OCI-LY7 (cell line): ENCODE data around the gene GAB3.
"Not testable (repeated sequence)": the region's sequence is repeated elsewhere in the genome, so short reads cannot be mapped to it uniquely, and the experiment has no call there.

ENCODE experiments used
- EZH2phosphoT487 ChIP-seq: fragments of 200-600 bp; sonication (generic); IDR thresholded peaks from 2 replicates; pipeline ENCODE4 v1.6.1; 2018; ENCODE audit warnings: low read depth, borderline replicate concordance, mild to moderate bottlenecking, mixed run types, antibody characterized with exemption, low read length, moderate library complexity, mixed read lengths
- TF ChIP-seq, protein P1 (sequence below): fragments of 200-600 bp; sonication (generic); conservative IDR thresholded peaks from 2 replicates; pipeline ENCODE4 v1.5.1; 2014; ENCODE audit warnings: mild to moderate bottlenecking, antibody characterized with exemption, low read length, moderate library complexity, mixed read lengths

GRCh38 chrX:154653413-154653812, 97.5 kb downstream of the GAB3 start, which contains the start of gene CTAG2:
- TF ChIP-seq, protein P1, sequence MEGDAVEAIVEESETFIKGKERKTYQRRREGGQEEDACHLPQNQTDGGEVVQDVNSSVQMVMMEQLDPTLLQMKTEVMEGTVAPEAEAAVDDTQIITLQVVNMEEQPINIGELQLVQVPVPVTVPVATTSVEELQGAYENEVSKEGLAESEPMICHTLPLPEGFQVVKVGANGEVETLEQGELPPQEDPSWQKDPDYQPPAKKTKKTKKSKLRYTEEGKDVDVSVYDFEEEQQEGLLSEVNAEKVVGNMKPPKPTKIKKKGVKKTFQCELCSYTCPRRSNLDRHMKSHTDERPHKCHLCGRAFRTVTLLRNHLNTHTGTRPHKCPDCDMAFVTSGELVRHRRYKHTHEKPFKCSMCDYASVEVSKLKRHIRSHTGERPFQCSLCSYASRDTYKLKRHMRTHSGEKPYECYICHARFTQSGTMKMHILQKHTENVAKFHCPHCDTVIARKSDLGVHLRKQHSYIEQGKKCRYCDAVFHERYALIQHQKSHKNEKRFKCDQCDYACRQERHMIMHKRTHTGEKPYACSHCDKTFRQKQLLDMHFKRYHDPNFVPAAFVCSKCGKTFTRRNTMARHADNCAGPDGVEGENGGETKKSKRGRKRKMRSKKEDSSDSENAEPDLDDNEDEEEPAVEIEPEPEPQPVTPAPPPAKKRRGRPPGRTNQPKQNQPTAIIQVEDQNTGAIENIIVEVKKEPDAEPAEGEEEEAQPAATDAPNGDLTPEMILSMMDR = not testable (repeated sequence)
- not testable (repeated sequence) for TF ChIP-seq EZH2phosphoT487
